ENCODE results near the gene TMPRSS3.
"Not testable (repeated sequence)": the region's sequence is repeated elsewhere in the genome, so short reads cannot be mapped to it uniquely, and the experiment has no call there.

DNA sequence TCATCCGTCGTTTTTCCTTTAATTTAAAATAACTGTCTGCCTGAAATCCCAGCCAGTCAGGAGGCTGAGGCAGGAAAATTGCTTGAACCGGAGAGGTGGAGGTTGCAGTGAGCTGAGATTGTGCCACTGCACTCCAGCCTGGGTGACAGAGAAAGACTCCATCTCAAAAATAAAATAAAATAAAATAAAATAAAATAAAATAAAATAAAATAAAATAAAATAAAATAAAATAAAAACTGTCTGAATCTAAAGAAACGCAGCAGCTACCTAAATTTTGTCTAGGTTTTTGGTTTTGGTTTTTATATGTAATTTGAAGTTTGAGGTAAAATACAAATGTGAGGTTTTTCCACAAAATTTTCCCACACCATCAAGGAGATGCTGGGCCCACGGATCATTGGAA lies 12.9 kb upstream of the TMPRSS3 start:
- TF ChIP-seq CTCF (conservative IDR thresholded peaks at IDR 0.05; ENCODE audit: low read length); EZH2phosphoT487 (IDR thresholded peaks at IDR 0.05; ENCODE audit: borderline replicate concordance): not testable (repeated sequence)
